Upper lobe of left lung (tissue), 6 donors: Measurements from ENCODE around the gene SDK1. TPM values are rescaled to one million over a fixed set of nuclear protein-coding genes. Genes with fewer than 3 reads are reported as not detected.

ENCODE experiments used
- ATAC-seq, 2 donors: fragments of 200-7000 bp; cut with Tn5 transposase; one replicate each; pipeline ENCODE4 v1.9.1; 2022; ENCODE audit warnings: mild to moderate bottlenecking in 2 of 2, moderate library complexity in 2 of 2; ENCODE audit not compliant: low FRiP score in 2 of 2
- DNase-seq, 2 donors: peaks; one replicate each; pipeline ENCODE4 v3.0.0-alpha.2; 2019 to 2020
- H3K27ac ChIP-seq, 4 donors: fragments of 200-600 bp; sonication (generic); one replicate each; pipeline ENCODE4 v1.5.1; 2016 to 2019
- H3K27me3 ChIP-seq, 4 donors: fragments of 200-600 bp; sonication (generic); one replicate each; pipeline ENCODE4 v1.5.1; 2017 to 2019
- H3K36me3 ChIP-seq, 4 donors: fragments of 200-600 bp; sonication (generic); one replicate each; pipeline ENCODE4 v1.5.1; 2016 to 2019
- H3K4me1 ChIP-seq, 4 donors: fragments of 200-600 bp; sonication (generic); one replicate each; pipeline ENCODE4 v1.5.1; 2018 to 2019
- H3K4me3 ChIP-seq, 4 donors: fragments of 200-600 bp; sonication (generic); one replicate each; pipeline ENCODE4 v1.5.1; 2017 to 2019; ENCODE audit warnings: mild to moderate bottlenecking in 2 of 4, moderate library complexity in 1 of 4
- H3K9me3 ChIP-seq, 4 donors: fragments of 200-600 bp; sonication (generic); one replicate each; pipeline ENCODE4 v1.5.1; 2018 to 2019
- EP300 ChIP-seq, 4 donors: sonication (generic); formaldehyde crosslinking; IDR thresholded peaks; one replicate each; pipeline ENCODE4 v1.5.1; 2017; ENCODE audit warnings: antibody characterized with exemption in 4 of 4, control low read depth in 2 of 4
- POLR2A ChIP-seq, 4 donors: fragments of 450-650 bp; IDR thresholded peaks; one replicate each; pipeline ENCODE4 v1.5.1; 2016 to 2017; ENCODE audit warnings: antibody characterized with exemption in 4 of 4, mild to moderate bottlenecking in 2 of 4
- POLR2AphosphoS5 ChIP-seq, 2 donors: sonication (generic); formaldehyde crosslinking; IDR thresholded peaks; one replicate each; pipeline ENCODE4 v1.5.1; 2017; ENCODE audit warnings: antibody characterized with exemption in 2 of 2
- WGBS, 2 donors: methylation state at CpG; one replicate each; pipeline ENCODE4 v1.1.5; 2017 to 2018; 5-methylcytosine and 5-hydroxymethylcytosine counted together
- total RNA-seq, 6 donors: library from RNA; depleted of rRNA in 4 of 6; stranded (reverse); fragments of >200 nt in 4 of 6; gene quantifications; one replicate each; pipeline versions ENCODE4 v1.1.0 to v1.2.1, GENCODE V29; 2016 to 2021
- TF ChIP-seq, protein P1 (sequence below), 6 experiments: fragments of 450-650 bp in 4 of 6; fragments of 200-600 bp in 2 of 6; sonication (generic) in 2 of 6; IDR thresholded peaks; one replicate each; pipeline ENCODE4 v1.5.1; 2016 to 2019; ENCODE audit warnings: antibody characterized with exemption in 6 of 6
- donor health status: DM: no; HTN: no; CAD: no; lungs with moderate emphysema.
- donor health status: DM: no; HTN: yes; CAD: no; lungs with severe emphysema.

The SDK1 gene
- total RNA-seq, 6 donors from 2014 or later = 9.3 to 90.1 (median 11.8) TPM

DNA sequence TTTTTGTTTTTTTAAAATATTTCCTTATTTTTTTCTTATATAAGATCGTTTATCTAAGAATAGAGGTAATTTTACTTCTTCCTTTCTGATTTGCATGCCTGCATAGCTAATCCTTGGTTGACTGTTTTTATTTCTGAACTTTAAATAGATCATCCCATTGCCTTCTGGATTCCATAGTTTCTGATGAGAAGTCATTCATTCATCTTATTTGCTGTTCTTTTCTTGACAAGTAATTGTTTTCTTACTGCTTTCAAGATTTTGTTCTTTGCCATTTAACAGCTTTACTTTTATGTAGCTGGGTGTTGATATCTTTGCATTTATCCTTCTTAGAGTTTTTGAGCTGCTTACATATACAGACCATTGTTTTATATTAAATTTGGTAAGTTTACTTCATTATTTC lies 437.9 kb downstream of the SDK1 start:
- WGBS, 2 donors = 78 to 84% methylated on average over 1 of the region's 1 CpG
- no peak for DNase-seq
- no peak overlapping the region for H3K27ac ChIP-seq

DNA sequence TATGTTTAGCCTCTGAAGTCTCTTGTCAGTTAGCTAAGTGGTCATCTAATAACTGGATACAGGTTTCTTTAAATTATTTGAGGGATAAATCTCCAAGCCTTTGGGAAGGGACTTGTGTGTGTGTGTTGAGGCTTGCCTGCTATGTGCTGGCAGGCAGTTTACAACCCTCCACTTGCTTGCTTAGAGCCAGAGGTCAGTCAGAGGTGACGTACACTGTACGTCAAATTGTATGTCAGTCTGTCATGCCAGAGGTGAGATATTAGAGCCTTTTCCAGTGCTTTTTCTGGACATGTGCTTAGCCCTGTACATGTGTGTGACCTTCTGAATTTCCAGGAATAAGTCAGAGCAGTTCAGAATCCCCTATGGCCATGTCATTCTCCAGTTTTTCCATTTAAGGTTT lies 438.9 kb downstream of the SDK1 start:
- no peak for ATAC-seq
- Histone ChIP-seq H3K4me1 (no peaks in the 10 kb centered on the region), H3K27ac (no peak overlapping the region), H3K36me3 (no peaks in the 10 kb centered on the region), H3K4me3 (no peak overlapping the region), H3K9me3 (peaks cover 0 to 10% (median 7%) of the 10 kb centered on the region in 4 donors), H3K27me3 (no peaks in the 10 kb centered on the region)
- WGBS, 2 donors = 77 to 100% methylated on average over 2 of the region's 2 CpGs
- DNase-seq = no peak
- TF ChIP-seq POLR2AphosphoS5 (IDR thresholded peaks at IDR 0.05) = no peak
- no peak for TF ChIP-seq EP300 (IDR thresholded peaks at IDR 0.05)
- TF ChIP-seq POLR2A (IDR thresholded peaks at IDR 0.05) = no peak
- TF ChIP-seq, protein P1, sequence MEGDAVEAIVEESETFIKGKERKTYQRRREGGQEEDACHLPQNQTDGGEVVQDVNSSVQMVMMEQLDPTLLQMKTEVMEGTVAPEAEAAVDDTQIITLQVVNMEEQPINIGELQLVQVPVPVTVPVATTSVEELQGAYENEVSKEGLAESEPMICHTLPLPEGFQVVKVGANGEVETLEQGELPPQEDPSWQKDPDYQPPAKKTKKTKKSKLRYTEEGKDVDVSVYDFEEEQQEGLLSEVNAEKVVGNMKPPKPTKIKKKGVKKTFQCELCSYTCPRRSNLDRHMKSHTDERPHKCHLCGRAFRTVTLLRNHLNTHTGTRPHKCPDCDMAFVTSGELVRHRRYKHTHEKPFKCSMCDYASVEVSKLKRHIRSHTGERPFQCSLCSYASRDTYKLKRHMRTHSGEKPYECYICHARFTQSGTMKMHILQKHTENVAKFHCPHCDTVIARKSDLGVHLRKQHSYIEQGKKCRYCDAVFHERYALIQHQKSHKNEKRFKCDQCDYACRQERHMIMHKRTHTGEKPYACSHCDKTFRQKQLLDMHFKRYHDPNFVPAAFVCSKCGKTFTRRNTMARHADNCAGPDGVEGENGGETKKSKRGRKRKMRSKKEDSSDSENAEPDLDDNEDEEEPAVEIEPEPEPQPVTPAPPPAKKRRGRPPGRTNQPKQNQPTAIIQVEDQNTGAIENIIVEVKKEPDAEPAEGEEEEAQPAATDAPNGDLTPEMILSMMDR (IDR thresholded peaks at IDR 0.05) = no peak

More for the DNA sequence above, 437.9 kb downstream of the SDK1 start:
- Histone ChIP-seq H3K9me3 (peaks cover 0 to 10% (median 7%) of the 10 kb centered on the region in 4 donors), H3K27me3 (no peaks in the 10 kb centered on the region), H3K4me1 (no peaks in the 10 kb centered on the region), H3K4me3 (no peak overlapping the region), H3K36me3 (no peaks in the 10 kb centered on the region)
- ATAC-seq = no peak
- TF ChIP-seq POLR2A (IDR thresholded peaks at IDR 0.05) (no peak), POLR2AphosphoS5 (IDR thresholded peaks at IDR 0.05) (no peak), EP300 (IDR thresholded peaks at IDR 0.05) (no peak)

DNA sequence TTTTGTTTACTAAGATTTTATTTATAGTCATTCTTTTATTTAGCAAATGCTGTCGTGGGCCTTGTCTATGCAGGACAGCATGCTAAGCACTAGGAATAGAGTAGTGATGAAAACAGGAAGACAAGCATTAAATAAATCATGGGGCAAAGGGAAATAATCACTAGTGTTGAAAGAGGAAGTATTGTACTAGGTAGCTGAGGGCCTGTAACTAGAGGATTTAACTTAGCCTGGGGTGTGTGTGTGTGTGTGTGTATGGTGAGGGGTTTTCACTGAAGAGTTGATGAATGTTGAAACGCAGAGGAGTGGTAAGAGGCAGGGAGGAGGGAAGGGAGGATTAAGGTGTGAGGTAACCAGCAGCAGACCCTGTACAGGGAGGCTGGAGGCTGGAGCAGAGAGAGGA lies 446.4 kb downstream of the SDK1 start:
- Histone ChIP-seq H3K27ac (no peak overlapping the region), H3K27me3 (no peaks in the 10 kb centered on the region), H3K36me3 (no peaks in the 10 kb centered on the region), H3K4me3 (no peak overlapping the region), H3K9me3 (no peaks in the 10 kb centered on the region), H3K4me1 (no peaks in the 10 kb centered on the region)
- ATAC-seq = no peak
- WGBS, 2 donors = 42% methylated on average over 2 of the region's 2 CpGs
- DNase-seq = no peak
- TF ChIP-seq EP300 (IDR thresholded peaks at IDR 0.05) (no peak), POLR2AphosphoS5 (IDR thresholded peaks at IDR 0.05) (no peak), POLR2A (IDR thresholded peaks at IDR 0.05) (no peak)
- TF ChIP-seq, protein P1 (IDR thresholded peaks at IDR 0.05) = no peak

DNA sequence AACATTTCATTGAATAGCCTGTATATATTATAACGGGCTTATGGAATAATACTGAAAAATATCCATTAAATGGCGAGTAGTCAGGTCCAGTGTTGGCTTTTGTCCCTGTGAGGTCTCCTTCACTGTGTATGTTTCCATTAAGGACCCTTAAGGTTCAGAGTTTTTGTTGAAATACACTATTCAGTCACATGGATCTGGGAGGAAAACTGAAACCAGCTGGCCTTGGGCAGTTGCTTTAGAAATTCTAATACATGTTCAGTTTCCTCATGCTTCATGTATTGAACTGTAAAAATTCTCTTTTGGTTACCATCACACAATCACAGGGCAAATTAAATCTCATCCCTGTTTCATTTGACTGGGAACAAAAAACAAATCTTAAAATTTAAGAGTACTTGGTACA lies 447.3 kb downstream of the SDK1 start:
- Histone ChIP-seq H3K36me3 (no peaks in the 10 kb centered on the region), H3K27me3 (no peaks in the 10 kb centered on the region), H3K4me3 (no peak overlapping the region), H3K9me3 (no peaks in the 10 kb centered on the region), H3K27ac (no peak overlapping the region), H3K4me1 (no peaks in the 10 kb centered on the region)
- DNase-seq (no peak), ATAC-seq (no peak)
- WGBS, 2 donors = 80 to 87% methylated on average over 2 of the region's 2 CpGs
- TF ChIP-seq, protein P1 (IDR thresholded peaks at IDR 0.05) = no peak
- TF ChIP-seq POLR2AphosphoS5 (IDR thresholded peaks at IDR 0.05) = no peak
- TF ChIP-seq EP300 (IDR thresholded peaks at IDR 0.05) = no peak
- TF ChIP-seq POLR2A (IDR thresholded peaks at IDR 0.05) = no peak

DNA sequence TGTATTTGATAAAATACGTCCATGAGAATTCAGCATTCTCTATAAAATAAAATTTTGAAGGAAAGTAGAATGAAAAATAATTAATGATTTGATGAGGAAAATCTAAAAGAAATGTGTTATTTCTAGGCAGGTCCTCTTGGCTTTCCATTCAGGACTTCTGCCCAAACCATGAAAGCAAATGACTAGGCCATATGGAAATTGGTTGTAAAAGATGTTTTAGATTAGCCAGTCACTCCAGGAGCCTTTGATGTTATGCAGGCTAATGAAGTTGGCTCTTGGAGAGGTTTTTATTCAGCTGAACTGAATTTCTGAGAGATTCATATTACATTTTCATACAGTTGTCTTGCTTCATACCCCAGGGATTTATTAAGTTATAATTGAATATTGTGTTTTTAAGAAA lies 452.8 kb downstream of the SDK1 start:
- H3K4me1 ChIP-seq = no peaks in the 10 kb centered on the region
- DNase-seq = no peak
- no peaks in the 10 kb centered on the region for H3K9me3 ChIP-seq
- no peak overlapping the region for H3K4me3 ChIP-seq
- no peak for TF ChIP-seq POLR2A (IDR thresholded peaks at IDR 0.05)
- no peak for TF ChIP-seq POLR2AphosphoS5 (IDR thresholded peaks at IDR 0.05)
- TF ChIP-seq, protein P1 (IDR thresholded peaks at IDR 0.05) = no peak
- no peaks in the 10 kb centered on the region for H3K36me3 ChIP-seq
- H3K27ac ChIP-seq = no peak overlapping the region
- H3K27me3 ChIP-seq = no peaks in the 10 kb centered on the region
- ATAC-seq = no peak
- 95 to 97% methylated on average over 1 of the region's 1 CpG for WGBS, 2 donors
